ENCODE results near the gene FCER2.

GRCh38 chr19:7701654-7702457 lies at the start of gene FCER2:
- TF ChIP-seq SIN3A (IDR thresholded peaks at IDR 0.05; ENCODE audit: borderline replicate concordance, insufficient read depth, low read depth, low read length) (no peak), CTCF (IDR thresholded peaks at IDR 0.05) (no peak)
